ENCODE data around the gene SFT2D2.

Gene SFT2D2

DNA sequence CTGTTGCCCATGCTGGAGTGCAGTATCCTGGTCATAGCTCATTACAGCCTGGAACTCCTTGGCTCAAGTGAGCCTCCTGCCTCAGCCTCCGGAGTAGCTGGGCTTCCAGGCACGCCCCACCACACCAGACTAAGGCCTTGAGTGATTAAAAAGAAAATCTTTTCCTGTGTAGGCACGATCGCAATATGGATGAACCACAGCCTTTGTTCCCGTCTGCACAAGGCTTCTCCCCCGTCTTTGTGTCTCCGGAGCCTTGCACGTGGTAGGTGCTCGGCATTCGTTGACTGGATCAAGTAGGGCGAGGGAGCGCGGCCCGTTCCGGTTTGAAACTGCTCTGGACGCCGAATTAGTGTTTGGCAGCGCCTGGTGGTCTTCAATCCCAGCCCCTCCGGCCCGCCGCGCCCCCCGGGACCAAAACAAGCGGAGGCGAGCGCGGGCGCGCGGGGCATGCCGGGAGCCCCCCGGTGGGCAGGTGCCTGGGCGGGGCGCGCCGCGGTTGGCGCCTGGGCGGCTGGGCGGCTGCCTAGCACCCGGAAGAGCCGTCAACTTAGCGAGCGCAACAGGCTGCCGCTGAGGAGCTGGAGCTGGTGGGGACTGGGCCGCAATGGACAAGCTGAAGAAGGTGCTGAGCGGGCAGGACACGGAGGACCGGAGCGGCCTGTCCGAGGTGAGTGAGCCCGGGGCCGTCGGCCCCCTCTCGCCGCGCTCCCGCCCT is at the start of gene SFT2D2:
Gene SFT2D2, plus strand, starts transcription at position 529 of the 715 bp plus-strand sequence. Its CDS starts 76 bp downstream, at position 605.
- Histone ChIP-seq H3K36me3 (ENCODE audit: low read depth) (peaks cover 14% of the 10 kb centered on the region), H3K4me3 (ENCODE audit: severe bottlenecking) (peak within 1 kb of the TSS; percentile 93), H3K4me1 (ENCODE audit: insufficient read depth, poor library complexity, severe bottlenecking) (peaks cover 33% of the 10 kb centered on the region), H3K9me3 (ENCODE audit: severe bottlenecking) (no peaks in the 10 kb centered on the region), H3K27ac (ENCODE audit: poor library complexity, severe bottlenecking) (peak within 1 kb of the TSS; percentile 35), H3K27me3 (ENCODE audit: insufficient read depth, poor library complexity, severe bottlenecking) (no peaks in the 10 kb centered on the region)
- DNase-seq (ENCODE audit: low spot score) (peak; percentile 69), ATAC-seq (ENCODE audit: low read depth) (peak; percentile 85)
- TF ChIP-seq CTCF (IDR thresholded peaks at IDR 0.05; ENCODE audit: poor library complexity, severe bottlenecking): no peak

- H3K4me3 ChIP-seq (ENCODE audit: severe bottlenecking): peak overlapping the region; percentile 65
- TF ChIP-seq CTCF (IDR thresholded peaks at IDR 0.05; ENCODE audit: poor library complexity, severe bottlenecking): no peak
- peaks cover 28% of the 10 kb centered on the region for H3K4me1 ChIP-seq (ENCODE audit: insufficient read depth, poor library complexity, severe bottlenecking)
- no peaks in the 10 kb centered on the region for H3K9me3 ChIP-seq (ENCODE audit: severe bottlenecking)
- DNase-seq (ENCODE audit: low spot score) (no peak), ATAC-seq (ENCODE audit: low read depth) (no peak)
- no peaks in the 10 kb centered on the region for H3K27me3 ChIP-seq (ENCODE audit: insufficient read depth, poor library complexity, severe bottlenecking)
- H3K36me3 ChIP-seq (ENCODE audit: low read depth): peaks cover 1% of the 10 kb centered on the region; the same call in 1 of the 2 replicates
- peak overlapping the region; percentile 69 for H3K27ac ChIP-seq (ENCODE audit: poor library complexity, severe bottlenecking)
Measured at GRCh38 chr1:168178227-168178637, 47.6 kb upstream of the SFT2D2 start.

GRCh38 chr1:168178638-168179437 is 47.0 kb upstream of the SFT2D2 start, which contains the start of gene TIPRL:
Gene TIPRL, plus strand, starts transcription at chr1:168178962. Its CDS starts 116 bp downstream, at chr1:168179078.
- no peaks in the 10 kb centered on the region for H3K27me3 ChIP-seq (ENCODE audit: insufficient read depth, poor library complexity, severe bottlenecking)
- peaks cover 28% of the 10 kb centered on the region for H3K4me1 ChIP-seq (ENCODE audit: insufficient read depth, poor library complexity, severe bottlenecking)
- peaks cover 7% of the 10 kb centered on the region for H3K36me3 ChIP-seq (ENCODE audit: low read depth)
- peak; percentile 95 for DNase-seq (ENCODE audit: low spot score)
- peak within 1 kb of the TSS; percentile 65 for H3K4me3 ChIP-seq (ENCODE audit: severe bottlenecking)
- TF ChIP-seq CTCF (IDR thresholded peaks at IDR 0.05; ENCODE audit: poor library complexity, severe bottlenecking): peak; percentile 43
- no peaks in the 10 kb centered on the region for H3K9me3 ChIP-seq (ENCODE audit: severe bottlenecking)
- peak; percentile 90 for ATAC-seq (ENCODE audit: low read depth)
- H3K27ac ChIP-seq (ENCODE audit: poor library complexity, severe bottlenecking): peak within 1 kb of the TSS; percentile 69

DNA sequence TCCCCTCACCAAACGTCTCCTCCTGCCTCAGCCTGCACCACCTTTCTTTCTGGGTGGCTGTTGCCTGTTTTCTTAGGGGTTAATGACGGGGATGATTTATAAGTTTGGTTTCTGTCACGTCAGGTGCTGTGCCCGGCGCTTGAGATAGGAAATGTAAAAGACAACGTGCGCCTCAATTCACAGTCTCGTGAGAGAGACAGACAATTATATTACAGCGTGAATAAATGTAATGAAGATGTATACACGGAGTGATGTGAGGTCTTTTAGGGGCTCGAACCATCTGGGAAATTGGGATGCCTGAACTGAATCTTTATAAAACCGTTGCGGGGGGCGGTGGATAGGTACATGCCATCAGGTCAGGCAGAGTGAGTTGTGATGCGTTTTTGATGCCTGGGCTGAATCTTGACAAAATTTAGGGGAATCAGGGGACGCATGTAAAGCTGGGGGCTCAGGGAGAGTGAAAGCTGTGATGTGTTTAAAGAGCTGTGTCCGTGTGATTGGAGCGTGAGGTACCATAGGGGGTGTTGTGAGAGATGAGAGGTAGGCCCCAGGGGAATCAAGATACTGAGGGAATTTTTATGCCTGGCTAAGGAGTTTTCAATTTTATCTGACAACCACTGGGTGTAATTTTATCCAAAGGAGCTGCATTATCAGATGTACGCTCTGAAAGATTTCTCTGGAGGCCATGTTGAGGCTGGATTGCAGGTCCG is 46.2 kb upstream of the SFT2D2 start:
- DNase-seq (ENCODE audit: low spot score): no peak
- peak overlapping the region; percentile 65 for H3K4me3 ChIP-seq (ENCODE audit: severe bottlenecking)
- H3K27me3 ChIP-seq (ENCODE audit: insufficient read depth, poor library complexity, severe bottlenecking): no peaks in the 10 kb centered on the region
- H3K4me1 ChIP-seq (ENCODE audit: insufficient read depth, poor library complexity, severe bottlenecking): peaks cover 28% of the 10 kb centered on the region
- ATAC-seq (ENCODE audit: low read depth): peak; percentile 15; the same call in 2 of the 3 replicates
- H3K9me3 ChIP-seq (ENCODE audit: severe bottlenecking): no peaks in the 10 kb centered on the region
- no peak for TF ChIP-seq CTCF (IDR thresholded peaks at IDR 0.05; ENCODE audit: poor library complexity, severe bottlenecking)
- peaks cover 15% of the 10 kb centered on the region for H3K36me3 ChIP-seq (ENCODE audit: low read depth)
- peak overlapping the region; percentile 69 for H3K27ac ChIP-seq (ENCODE audit: poor library complexity, severe bottlenecking)
